SK-N-SH (cell line): ENCODE measurements around the gene ZNF365. TPM values are rescaled to one million over a fixed set of nuclear protein-coding genes. Genes with fewer than 3 reads are reported as not detected.

ENCODE experiments used
- CTCF ChIA-PET: fragments of 300-600, 350-600 bp; formaldehyde crosslinking; extraction: SDS; loops from one replicate; lab custom pipeline; 2021; lab: Yijun Ruan, JAX
- POLR2A ChIA-PET: fragments of 350-600 bp; sonication (Branson Sonifier 250); formaldehyde crosslinking; extraction: SDS; loops from one replicate; lab custom pipeline; 2020; ENCODE audit warnings: antibody characterized with exemption, inconsistent platforms; lab: Yijun Ruan, JAX
- DNase-seq: peaks from one replicate; pipeline ENCODE4 v3.0.0; 2012
- H2AFZ ChIP-seq: fragments of 200-600 bp; sonication (generic); 2 replicates; pipeline ENCODE4 v1.8.1; 2016; ENCODE audit warnings: antibody characterized with exemption, mild to moderate bottlenecking, low read depth
- H3F3A ChIP-seq: fragments of 200-600 bp; sonication (generic); replicated peaks from 2 replicates; pipeline ENCODE3; 2016; ENCODE audit warnings: antibody characterized with exemption, mild to moderate bottlenecking; ENCODE audit not compliant: insufficient read depth
- H3K27ac ChIP-seq, 2 experiments: fragments of 200-500 bp in 1 of 2; fragments of 200-600 bp in 1 of 2; sonication (Bioruptor generic) in 1 of 2; sonication (generic), shearing (Covaris generic) in 1 of 2; 2 replicates each; pipeline versions ENCODE4 v1.5.1 to v1.6.1; 2014 to 2016; ENCODE audit warnings: low read depth in 2 of 2, inconsistent platforms in 1 of 2, low read length in 1 of 2, mild to moderate bottlenecking in 1 of 2, mixed read lengths in 1 of 2
- H3K27me3 ChIP-seq: fragments of 200-600 bp; sonication (generic), shearing (Covaris generic); 2 replicates; pipeline ENCODE4 v1.6.1; 2016; ENCODE audit warnings: mixed run types; ENCODE audit not compliant: insufficient read depth
- H3K36me3 ChIP-seq, 2 experiments: fragments of 200-500 bp in 1 of 2; fragments of 200-600 bp in 1 of 2; sonication (Bioruptor generic) in 1 of 2; sonication (generic) in 1 of 2; replicated peaks in 1 of 2; 2 replicates each; pipeline versions ENCODE3 to v1.5.1; 2014 to 2016; ENCODE audit warnings: low read length in 1 of 2, mild to moderate bottlenecking in 1 of 2; ENCODE audit not compliant: insufficient read depth in 2 of 2, control insufficient read depth in 1 of 2
- H3K4me1 ChIP-seq, 2 experiments: fragments of 200-500 bp in 1 of 2; fragments of 200-600 bp in 1 of 2; sonication (Bioruptor generic) in 1 of 2; sonication (generic), shearing (Covaris generic) in 1 of 2; 2 replicates each; pipeline versions ENCODE4 v1.5.1 to v1.6.1; 2014 to 2016; ENCODE audit warnings: low read depth in 1 of 2, low read length in 1 of 2, mixed run types in 1 of 2; ENCODE audit not compliant: insufficient read depth in 2 of 2, control insufficient read depth in 1 of 2
- H3K4me2 ChIP-seq: fragments of 200-600 bp; sonication (generic), shearing (Covaris generic); 2 replicates; pipeline ENCODE4 v1.6.1; 2017; ENCODE audit warnings: mixed run types
- H3K4me3 ChIP-seq, 2 experiments: fragments of 200-500 bp in 1 of 2; fragments of 200-600 bp in 1 of 2; sonication (Bioruptor generic) in 1 of 2; sonication (generic), shearing (Covaris generic) in 1 of 2; 2 replicates each; pipeline versions ENCODE4 v1.5.1 to v1.8.1; 2014 to 2016; ENCODE audit warnings: low read depth in 2 of 2, inconsistent platforms in 1 of 2, low read length in 1 of 2, mild to moderate bottlenecking in 1 of 2, mixed read lengths in 1 of 2, moderate library complexity in 1 of 2
- H3K79me2 ChIP-seq: fragments of 200-600 bp; sonication (generic); 2 replicates; pipeline ENCODE4 v1.8.1; 2017; ENCODE audit warnings: mild to moderate bottlenecking; ENCODE audit not compliant: insufficient read depth
- H3K9ac ChIP-seq: fragments of 200-600 bp; sonication (generic); 2 replicates; pipeline ENCODE4 v1.6.1; 2017; ENCODE audit warnings: mixed run types
- H3K9me2 ChIP-seq: fragments of 200-600 bp; sonication (generic); 2 replicates; pipeline ENCODE4 v1.6.1; 2017; ENCODE audit warnings: mixed run types
- H3K9me3 ChIP-seq: fragments of 200-600 bp; sonication (generic); 2 replicates; pipeline ENCODE4 v1.6.1; 2017; ENCODE audit warnings: mixed run types, mild to moderate bottlenecking, moderate library complexity
- H4K20me1 ChIP-seq: fragments of 200-600 bp; sonication (generic); 2 replicates; pipeline ENCODE4 v1.6.1; 2017; ENCODE audit warnings: mild to moderate bottlenecking, mixed run types; ENCODE audit not compliant: insufficient read depth
- CHD2 ChIP-seq: fragments of 150-350 bp; IDR thresholded peaks from 2 replicates; pipeline ENCODE4 v1.6.1; 2018; ENCODE audit warnings: low read length; ENCODE audit not compliant: partially characterized antibody
- CTCF ChIP-seq: fragments of 200-600 bp; sonication (generic); IDR thresholded peaks from 2 replicates; pipeline ENCODE4 v1.6.1; 2017; ENCODE audit warnings: antibody characterized with exemption, mild to moderate bottlenecking, moderate library complexity
- RCOR1 ChIP-seq: fragments of 150-350 bp; IDR thresholded peaks from 2 replicates; pipeline ENCODE4 v1.6.1; 2017; ENCODE audit warnings: antibody characterized with exemption, low read length
- REST ChIP-seq: IDR thresholded peaks from 2 replicates; pipeline ENCODE4 v1.6.1; 2012; ENCODE audit warnings: mild to moderate bottlenecking, low read depth, low read length, moderate library complexity
- RFX5 ChIP-seq: IDR thresholded peaks from 2 replicates; pipeline ENCODE4 v1.6.1; 2012; ENCODE audit warnings: mild to moderate bottlenecking, improper control_type of control experiment, low read length
- SMC3 ChIP-seq: IDR thresholded peaks from 2 replicates; pipeline ENCODE4 v1.6.1; 2012; ENCODE audit warnings: low read depth, low read length, improper control_type of control experiment
- TCF12 ChIP-seq: IDR thresholded peaks from 2 replicates; pipeline ENCODE4 v1.4.0; 2012
- USF2 ChIP-seq: fragments of 150-350 bp; IDR thresholded peaks from 2 replicates; pipeline ENCODE4 v1.6.1; 2017; ENCODE audit warnings: antibody characterized with exemption, low read length, low read depth, borderline replicate concordance
- ZBTB33 ChIP-seq: IDR thresholded peaks from 2 replicates; pipeline ENCODE4 v1.4.0; 2012; ENCODE audit warnings: low read depth, borderline replicate concordance
- WGBS: methylation state at CpG from one replicate; pipeline ENCODE4 v1.1.6; 2017; ENCODE audit warnings: low lambda C conversion rate; 5-methylcytosine and 5-hydroxymethylcytosine counted together
- polyA plus RNA-seq, 3 experiments: library from polyadenylated mRNA; depleted of rRNA; stranded (reverse); fragments of >200 nt; gene quantifications; 2 replicates each; pipeline ENCODE4 v1.2.3, GENCODE V29; 2012

The ZNF365 gene
- polyA plus RNA-seq, 1 of the 3 experiments (the other 2 are of a cell fraction), result 4.5 TPM

- WGBS, result 86% methylated on average over 6 of the region's 6 CpGs
- H3K79me2 ChIP-seq, result no peaks in the 10 kb centered on the region
- no peaks in the 10 kb centered on the region for H4K20me1 ChIP-seq
- no peaks in the 10 kb centered on the region for H3F3A ChIP-seq
- H3K27ac ChIP-seq, result no peak overlapping the region
- no peaks in the 10 kb centered on the region for H3K27me3 ChIP-seq
- no peak for DNase-seq
- no peaks in the 10 kb centered on the region for H3K36me3 ChIP-seq
- H3K9me3 ChIP-seq, result no peaks in the 10 kb centered on the region
- no peak overlapping the region for H3K4me2 ChIP-seq
- no peaks in the 10 kb centered on the region; a peak in 1 of 4 replicates for H3K4me1 ChIP-seq
- TF ChIP-seq ZBTB33, result no peak
- TF ChIP-seq RFX5, result no peak
- no peak for TF ChIP-seq TCF12
- no peak for TF ChIP-seq USF2
- TF ChIP-seq SMC3, result no peak
- no peak overlapping the region for H2AFZ ChIP-seq
- no peaks in the 10 kb centered on the region for H3K9me2 ChIP-seq
- ChIA-PET POLR2A (no interaction called here), CTCF (interaction anchor here (2.1 kb wide), 1 partner anchor 14 kb away, joined by 15 read pairs; no protein-coding TSS in a partner anchor)
- H3K9ac ChIP-seq, result no peak overlapping the region
- no peak overlapping the region for H3K4me3 ChIP-seq
Measured at GRCh38 chr10:62450912-62451610, 76.9 kb downstream of the ZNF365 start.

GRCh38 chr10:62451611-62451975 lies 77.4 kb downstream of the ZNF365 start:
- WGBS, result 97% methylated on average over 2 of the region's 2 CpGs
- no peak overlapping the region for H3K9ac ChIP-seq
- no peak for DNase-seq
- H3K9me3 ChIP-seq, result no peaks in the 10 kb centered on the region
- no peak overlapping the region for H2AFZ ChIP-seq
- H3K27ac ChIP-seq, result no peak overlapping the region
- CTCF ChIA-PET, result interaction anchor here (2.1 kb wide), 1 partner anchor 14 kb away, joined by 15 read pairs; no protein-coding TSS in a partner anchor
- H3K9me2 ChIP-seq, result no peaks in the 10 kb centered on the region
- H3F3A ChIP-seq, result no peaks in the 10 kb centered on the region
- TF ChIP-seq REST, result no peak
- no peak for TF ChIP-seq CHD2
- no peak for TF ChIP-seq RCOR1
- no peak for TF ChIP-seq CTCF
- TF ChIP-seq RFX5, result no peak
- no peak overlapping the region for H3K4me2 ChIP-seq
- H3K27me3 ChIP-seq, result no peaks in the 10 kb centered on the region
- POLR2A ChIA-PET, result no interaction called here
- H3K4me1 ChIP-seq, result no peaks in the 10 kb centered on the region; a peak in 1 of 4 replicates
- H3K79me2 ChIP-seq, result no peaks in the 10 kb centered on the region
- no peaks in the 10 kb centered on the region for H3K36me3 ChIP-seq
- no peak overlapping the region for H3K4me3 ChIP-seq
- H4K20me1 ChIP-seq, result no peaks in the 10 kb centered on the region
